Epithelial cell of proximal tubule (primary cell): ENCODE measurements around the gene ARFGAP3. TPM values are rescaled to one million over a fixed set of nuclear protein-coding genes. Genes with fewer than 3 reads are reported as not detected.

Source experiments
- DNase-seq: peaks from one replicate; pipeline ENCODE4 v3.0.0-alpha.2; 2011; ENCODE audit warnings: low read depth
- H3K4me3 ChIP-seq: 2 replicates; pipeline ENCODE4 v1.5.1; 2011; ENCODE audit warnings: low read depth, mild to moderate bottlenecking, low read length
- total RNA-seq: library from RNA; depleted of rRNA; stranded (reverse); fragments of >200 nt; gene quantifications from 2 replicates; pipeline ENCODE4 v1.2.3, GENCODE V29; 2015
- TF ChIP-seq, protein P1 (sequence below): conservative IDR thresholded peaks from 2 replicates; pipeline ENCODE4 v1.5.1; 2012; ENCODE audit warnings: low read depth, mild to moderate bottlenecking, low read length

The ARFGAP3 gene
- total RNA-seq, 1 donor from 2014 or later, result 62.2 TPM

DNA sequence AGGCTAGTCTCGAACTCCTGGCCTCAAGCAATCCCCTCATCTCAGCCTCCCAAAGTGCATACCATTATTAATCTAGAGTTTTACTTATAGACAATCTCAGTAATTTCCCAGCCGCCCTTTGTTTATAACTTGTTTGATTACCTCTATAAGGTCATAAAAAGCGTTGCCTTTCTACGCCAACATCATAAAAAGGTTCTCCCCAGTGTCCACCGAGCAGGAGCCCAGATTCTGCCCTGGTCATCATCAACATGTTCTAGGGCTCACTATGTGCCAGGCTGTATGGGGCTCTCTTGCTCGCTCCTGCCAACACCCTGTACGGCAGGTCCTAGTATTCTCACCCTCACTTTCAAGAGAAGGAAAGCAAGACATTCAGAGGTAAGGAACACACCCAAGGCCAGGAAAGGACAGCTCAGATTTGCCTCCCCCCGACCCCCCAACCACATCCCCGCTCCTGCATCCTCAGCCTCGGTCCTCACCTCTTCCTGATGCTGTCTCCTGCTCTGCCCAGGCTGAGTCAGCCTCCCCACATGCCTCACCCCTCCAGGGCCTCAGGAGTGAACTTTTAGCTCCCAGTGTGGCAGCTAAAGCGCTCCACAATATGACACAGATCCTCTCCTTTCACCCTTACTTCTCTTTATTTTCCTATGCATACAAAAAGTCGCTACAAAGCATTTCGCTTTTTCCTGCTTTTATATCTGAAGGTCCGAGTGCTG, 14.3 kb downstream of the ARFGAP3 start:
- TF ChIP-seq, protein P1, sequence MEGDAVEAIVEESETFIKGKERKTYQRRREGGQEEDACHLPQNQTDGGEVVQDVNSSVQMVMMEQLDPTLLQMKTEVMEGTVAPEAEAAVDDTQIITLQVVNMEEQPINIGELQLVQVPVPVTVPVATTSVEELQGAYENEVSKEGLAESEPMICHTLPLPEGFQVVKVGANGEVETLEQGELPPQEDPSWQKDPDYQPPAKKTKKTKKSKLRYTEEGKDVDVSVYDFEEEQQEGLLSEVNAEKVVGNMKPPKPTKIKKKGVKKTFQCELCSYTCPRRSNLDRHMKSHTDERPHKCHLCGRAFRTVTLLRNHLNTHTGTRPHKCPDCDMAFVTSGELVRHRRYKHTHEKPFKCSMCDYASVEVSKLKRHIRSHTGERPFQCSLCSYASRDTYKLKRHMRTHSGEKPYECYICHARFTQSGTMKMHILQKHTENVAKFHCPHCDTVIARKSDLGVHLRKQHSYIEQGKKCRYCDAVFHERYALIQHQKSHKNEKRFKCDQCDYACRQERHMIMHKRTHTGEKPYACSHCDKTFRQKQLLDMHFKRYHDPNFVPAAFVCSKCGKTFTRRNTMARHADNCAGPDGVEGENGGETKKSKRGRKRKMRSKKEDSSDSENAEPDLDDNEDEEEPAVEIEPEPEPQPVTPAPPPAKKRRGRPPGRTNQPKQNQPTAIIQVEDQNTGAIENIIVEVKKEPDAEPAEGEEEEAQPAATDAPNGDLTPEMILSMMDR, result no peak
- DNase-seq, result no peak
- no peak overlapping the region for H3K4me3 ChIP-seq

DNA sequence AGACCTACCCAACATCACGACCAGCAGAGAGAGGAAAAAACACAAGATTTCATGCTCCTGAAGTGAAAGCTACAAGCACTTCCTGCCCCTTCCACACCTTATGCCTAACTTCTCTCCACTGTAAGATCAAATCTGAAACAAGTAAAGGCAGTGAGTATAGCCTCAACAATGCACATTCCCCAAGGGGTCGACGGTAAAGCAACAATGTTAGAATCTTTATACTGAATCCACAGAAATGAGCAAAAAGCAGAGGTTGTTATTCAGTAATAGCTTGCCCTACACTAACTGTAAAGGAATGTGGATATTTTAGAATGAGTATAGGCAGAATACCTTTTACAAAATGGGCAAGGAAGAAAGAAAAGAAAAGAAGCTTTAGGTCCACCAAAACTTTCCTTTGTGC, 15.6 kb downstream of the ARFGAP3 start:
- TF ChIP-seq, protein P1, result no peak

DNA sequence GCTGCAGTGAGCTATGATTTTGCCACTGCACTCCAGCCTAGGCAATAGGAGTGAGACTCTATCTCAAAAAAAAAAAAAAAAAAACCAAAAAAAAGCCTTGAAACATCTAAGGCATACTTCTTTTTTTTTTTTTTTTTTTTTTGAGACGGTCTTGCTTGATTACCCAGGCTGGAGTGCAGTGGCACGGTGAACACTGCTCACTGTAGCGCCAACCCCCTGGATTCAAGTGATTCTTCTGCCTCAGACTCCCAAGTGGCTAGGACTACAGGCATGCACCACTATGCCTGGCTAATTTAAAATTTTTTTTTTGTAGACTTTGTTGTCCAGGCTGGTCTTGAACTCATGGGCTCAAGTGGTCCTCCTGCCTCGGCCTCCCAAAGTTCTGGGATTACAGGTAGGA, 19.5 kb downstream of the ARFGAP3 start:
- TF ChIP-seq, protein P1, result no peak
- no peak overlapping the region for H3K4me3 ChIP-seq
- DNase-seq, result no peak

More for the DNA sequence above, 15.6 kb downstream of the ARFGAP3 start:
- no peak for DNase-seq
- no peak overlapping the region for H3K4me3 ChIP-seq

DNA sequence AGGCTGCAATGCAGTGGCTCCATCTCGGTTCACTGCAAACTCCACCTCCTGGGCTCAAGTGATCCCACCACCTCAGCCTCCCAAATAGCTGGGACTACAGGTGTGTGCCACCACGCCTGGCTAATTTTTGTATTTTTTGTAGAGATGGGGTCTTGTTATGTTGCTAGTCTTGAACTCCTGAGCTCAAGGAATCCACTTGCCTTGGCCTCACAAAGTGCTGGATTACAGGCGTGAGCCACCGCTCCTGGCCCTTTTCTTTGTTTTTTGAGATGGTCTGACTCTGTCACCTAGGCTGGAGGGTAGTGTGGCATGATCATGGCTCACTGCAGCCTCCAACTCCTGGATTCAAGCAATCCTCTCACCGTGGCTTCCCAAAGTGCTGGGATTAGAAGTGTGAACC, 21.0 kb downstream of the ARFGAP3 start:
- H3K4me3 ChIP-seq, result no peak overlapping the region
- DNase-seq, result no peak
- TF ChIP-seq, protein P1, result no peak

DNA sequence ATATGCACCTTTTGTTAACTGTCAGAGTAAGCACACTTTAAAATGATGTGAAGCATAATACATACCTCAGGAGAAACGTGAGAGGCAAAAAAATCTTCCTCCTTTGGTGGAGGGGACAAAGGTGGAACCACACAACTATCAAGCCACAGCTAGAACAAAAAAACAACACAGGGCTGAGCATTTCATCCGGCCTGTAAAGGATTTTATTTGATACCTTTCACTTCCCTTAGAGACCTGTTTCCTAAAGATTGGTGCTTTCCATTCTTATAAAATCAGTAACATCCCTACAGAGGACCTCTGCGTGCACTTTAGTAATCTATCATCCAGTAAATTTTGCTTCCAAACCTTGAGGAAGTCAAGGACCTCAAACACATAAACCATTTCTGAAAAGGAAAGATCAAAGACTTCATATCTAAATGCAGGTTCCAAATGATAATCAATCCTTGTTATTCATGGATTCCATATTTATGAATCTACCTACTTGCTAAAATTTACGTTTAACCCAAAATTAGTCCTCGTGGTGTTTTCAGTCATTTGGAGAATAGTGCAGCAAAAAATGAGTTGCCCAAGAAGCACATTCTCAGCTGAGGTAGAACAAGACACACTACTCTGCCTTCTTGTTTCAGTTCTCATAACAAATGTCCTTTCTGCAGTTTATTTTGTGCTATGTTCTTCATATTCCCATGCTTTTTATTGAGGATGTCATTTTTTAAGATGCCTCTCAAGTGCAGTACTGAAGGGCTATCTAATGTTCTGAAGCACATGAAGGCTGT, 22.7 kb downstream of the ARFGAP3 start:
- H3K4me3 ChIP-seq, result no peak overlapping the region
- DNase-seq, result no peak

DNA sequence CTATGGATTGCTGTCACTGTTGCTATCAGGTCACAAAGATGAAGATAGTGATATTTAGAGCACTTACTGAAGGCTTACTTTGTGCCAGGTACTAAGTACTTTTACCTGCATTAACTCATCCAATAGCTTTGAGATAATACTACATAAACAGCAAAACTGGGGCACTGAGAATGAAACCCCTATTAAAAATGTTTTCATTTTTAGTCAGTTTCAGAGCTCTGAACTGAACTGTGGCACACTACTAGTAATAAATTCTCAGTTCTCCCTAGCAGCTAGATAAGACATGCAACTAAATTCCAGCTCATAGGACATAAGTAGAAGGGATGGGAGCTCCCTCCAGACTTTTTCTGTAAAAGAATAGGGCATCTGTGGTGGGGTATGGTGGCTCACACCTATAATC, 24.0 kb downstream of the ARFGAP3 start:
- H3K4me3 ChIP-seq, result no peak overlapping the region
- DNase-seq, result no peak
- TF ChIP-seq, protein P1, result no peak

More for the DNA sequence above, 22.7 kb downstream of the ARFGAP3 start:
- TF ChIP-seq, protein P1, result no peak
